Measurements from ENCODE around the gene IL10RB. TPM values are rescaled to one million over a fixed set of nuclear protein-coding genes. Genes with fewer than 3 reads are reported as not detected.

The IL10RB gene
- total and polyA plus RNA-seq, 2 of the 8 experiments (the other 6 are each of a cell fraction or from before 2014, with no cell fraction given): 2.7 to 3.2 TPM

DNA sequence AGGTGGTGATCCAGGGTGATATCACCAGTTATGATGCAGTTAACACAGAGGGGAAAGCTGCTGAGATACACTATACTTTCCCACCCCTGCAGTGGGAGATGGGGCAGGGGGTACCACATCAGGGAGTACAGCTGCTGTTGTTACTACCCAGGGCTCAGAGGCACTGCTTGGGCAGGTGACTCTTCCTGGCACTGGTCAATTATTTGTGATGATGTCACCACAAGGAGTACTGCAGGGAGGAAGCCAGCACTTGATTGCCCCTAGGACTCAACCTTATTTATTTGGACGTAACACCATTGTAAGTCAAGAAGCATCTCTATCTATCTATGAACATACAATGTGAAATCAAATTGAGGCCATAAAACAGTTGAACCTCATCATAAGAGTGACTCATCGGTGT, 68.7 kb downstream of the IL10RB start:
- DNase-seq (ENCODE audit: low read depth in 1 of 2, low spot score in 2 of 2) (no peak), FAIRE-seq (no peak)
- Histone ChIP-seq H4K5ac (ENCODE audit: insufficient read length, low read depth, low read length) (no peak overlapping the region), H2BK120ac (replicated peaks; ENCODE audit: low read depth, low read length) (no peak overlapping the region), H2BK12ac (ENCODE audit: low read depth, low read length) (no peak overlapping the region), H4K8ac (ENCODE audit: extremely low read depth, insufficient read depth, low read length) (no peak overlapping the region), H3K79me2 (ENCODE audit: control insufficient read depth in 1 of 2, insufficient read depth in 2 of 2, low read length in 2 of 2) (peaks cover 6 to 14% of the 10 kb centered on the region in 2 experiments; a peak in 1 of 4 replicates), H3K79me1 (ENCODE audit: low read depth, low read length) (peaks cover 4% of the 10 kb centered on the region), H3K18ac (ENCODE audit: extremely low read depth, low read length) (no peak overlapping the region), H2BK5ac (ENCODE audit: low read depth, low read length) (no peak overlapping the region), H3K4me2 (ENCODE audit: insufficient read depth in 1 of 2, low read depth in 2 of 2, low read length in 2 of 2) (no peak overlapping the region), H2AFZ (ENCODE audit: low read length) (no peak overlapping the region), H3K4me1 (replicated peaks in 1 of 4; ENCODE audit: control insufficient read depth in 3 of 4, insufficient read depth in 4 of 4, low read length in 3 of 4) (no peaks in the 10 kb centered on the region), H3K4me3 (ENCODE audit: extremely low read depth in 1 of 4, insufficient read depth in 2 of 4, low read depth in 3 of 4, low read length in 4 of 4) (no peak overlapping the region), H2BK20ac (ENCODE audit: low read length) (no peak overlapping the region), H4K20me1 (replicated peaks in 1 of 2; ENCODE audit: control insufficient read depth in 1 of 2, insufficient read depth in 2 of 2, low read length in 2 of 2) (peaks cover 0 to 8% of the 10 kb centered on the region in 2 experiments), H3K4ac (replicated peaks; ENCODE audit: insufficient read length, low read depth, low read length) (no peak overlapping the region), H3K9me3 (ENCODE audit: insufficient read depth in 2 of 2, low read depth in 1 of 2, low read length in 1 of 2) (no peaks in the 10 kb centered on the region; a peak in 1 of 4 replicates), H2BK15ac (ENCODE audit: low read length) (no peak overlapping the region), H2AK5ac (ENCODE audit: low read depth, low read length) (no peak overlapping the region), H3K9ac (replicated peaks in 1 of 4; ENCODE audit: extremely low read depth in 1 of 4, low read depth in 3 of 4, low read length in 3 of 4) (no peak overlapping the region; a peak in 1 of 7 replicates), H3K23me2 (ENCODE audit: low read depth, low read length) (no peaks in the 10 kb centered on the region), H3K23ac (ENCODE audit: insufficient read length) (no peak overlapping the region), H3K56ac (replicated peaks; ENCODE audit: insufficient read length, low read depth, low read length) (no peak overlapping the region), H4K91ac (replicated peaks; ENCODE audit: insufficient read length, low read length) (no peak overlapping the region), H3K14ac (ENCODE audit: insufficient read length) (no peak overlapping the region), H3K27me3 (replicated peaks in 1 of 4; ENCODE audit: control insufficient read depth in 3 of 4, extremely low read depth in 1 of 4, insufficient read depth in 3 of 4, low read length in 3 of 4) (no peaks in the 10 kb centered on the region), H3K36me3 (ENCODE audit: control insufficient read depth in 2 of 4, insufficient read depth in 4 of 4, low read length in 3 of 4) (peaks cover 0 to 9% (median 3%) of the 10 kb centered on the region in 4 experiments; a peak in 3 of 8 replicates), H3K27ac (ENCODE audit: low read depth, low read length) (no peak overlapping the region)
- 91% methylated on average over 2 of the region's 2 CpGs; no CpG with 5 or more reads in 1 of the 2 experiments for WGBS, 2 experiments (ENCODE audit: extremely low coverage in 1 of 2, insufficient coverage in 1 of 2, insufficient read length in 1 of 2, insufficient replicate concordance in 2 of 2, low coverage in 1 of 2, low lambda C conversion rate in 2 of 2, missing lambda C conversion rate in 1 of 2)
- TF ChIP-seq BCL11A (IDR thresholded peaks at IDR 0.05; ENCODE audit: low read depth in 2 of 2, low read length in 2 of 2) (no peak), CEBPB (IDR thresholded peaks at IDR 0.05; ENCODE audit: low read depth, low read length) (no peak), JUN (IDR thresholded peaks at IDR 0.05; ENCODE audit: low read depth, low read length) (no peak), HDAC6 (IDR thresholded peaks at IDR 0.05; ENCODE audit: low read depth, low read length) (no peak), POU5F1 (IDR thresholded peaks at IDR 0.05; ENCODE audit: low read depth, low read length) (no peak), SP4 (IDR thresholded peaks at IDR 0.05; ENCODE audit: low read length) (no peak), ASH2L (IDR thresholded peaks at IDR 0.05; ENCODE audit: low read length) (no peak)
- TF ChIP-seq, protein P1, sequence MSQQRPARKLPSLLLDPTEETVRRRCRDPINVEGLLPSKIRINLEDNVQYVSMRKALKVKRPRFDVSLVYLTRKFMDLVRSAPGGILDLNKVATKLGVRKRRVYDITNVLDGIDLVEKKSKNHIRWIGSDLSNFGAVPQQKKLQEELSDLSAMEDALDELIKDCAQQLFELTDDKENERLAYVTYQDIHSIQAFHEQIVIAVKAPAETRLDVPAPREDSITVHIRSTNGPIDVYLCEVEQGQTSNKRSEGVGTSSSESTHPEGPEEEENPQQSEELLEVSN (IDR thresholded peaks at IDR 0.05): no peak
- TF ChIP-seq, protein P2, sequence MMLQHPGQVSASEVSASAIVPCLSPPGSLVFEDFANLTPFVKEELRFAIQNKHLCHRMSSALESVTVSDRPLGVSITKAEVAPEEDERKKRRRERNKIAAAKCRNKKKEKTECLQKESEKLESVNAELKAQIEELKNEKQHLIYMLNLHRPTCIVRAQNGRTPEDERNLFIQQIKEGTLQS (IDR thresholded peaks at IDR 0.05; ENCODE audit: insufficient read depth, low read depth, low read length): no peak
- ChIA-PET POLR2A (ENCODE audit: partially characterized antibody) (interaction anchor here (1.3 kb wide), 1 partner anchor 9 kb away, joined by 3 read pairs; no protein-coding TSS in a partner anchor), CTCF (ENCODE audit: partially characterized antibody) (interaction anchor here (0.7 kb wide), 1 partner anchor 26 kb away, joined by 5 read pairs; no protein-coding TSS in a partner anchor)

Measured in H1 (cell line).